Epithelial cell of proximal tubule (primary cell): ENCODE results near the gene TRH. TPM values are rescaled to one million over a fixed set of nuclear protein-coding genes. Genes with fewer than 3 reads are reported as not detected.

ENCODE experiments used
- total RNA-seq: library from RNA; depleted of rRNA; stranded (reverse); fragments of >200 nt; gene quantifications from 2 replicates; pipeline ENCODE4 v1.2.3, GENCODE V29; 2015

The TRH gene
- total RNA-seq, 1 donor from 2014 or later, result not detected

Other genes starting within 250 kb of the TRH start
- 18.1 and 24.3 TPM in 2 replicates for gene TMCC1, start 81.0 kb upstream of the TRH start, total RNA-seq
- gene ALG1L2, start 107.1 kb downstream of the TRH start, total RNA-seq, result not detected in 2 replicates